GM12872 (cell line): ENCODE measurements around the gene WNK2.

Experiments
- CTCF ChIP-seq: IDR thresholded peaks from 3 replicates; pipeline ENCODE4 v1.5.1; 2011; ENCODE audit warnings: low read depth, mild to moderate bottlenecking, low read length, moderate library complexity; ENCODE audit not compliant: insufficient read depth

Gene WNK2

DNA sequence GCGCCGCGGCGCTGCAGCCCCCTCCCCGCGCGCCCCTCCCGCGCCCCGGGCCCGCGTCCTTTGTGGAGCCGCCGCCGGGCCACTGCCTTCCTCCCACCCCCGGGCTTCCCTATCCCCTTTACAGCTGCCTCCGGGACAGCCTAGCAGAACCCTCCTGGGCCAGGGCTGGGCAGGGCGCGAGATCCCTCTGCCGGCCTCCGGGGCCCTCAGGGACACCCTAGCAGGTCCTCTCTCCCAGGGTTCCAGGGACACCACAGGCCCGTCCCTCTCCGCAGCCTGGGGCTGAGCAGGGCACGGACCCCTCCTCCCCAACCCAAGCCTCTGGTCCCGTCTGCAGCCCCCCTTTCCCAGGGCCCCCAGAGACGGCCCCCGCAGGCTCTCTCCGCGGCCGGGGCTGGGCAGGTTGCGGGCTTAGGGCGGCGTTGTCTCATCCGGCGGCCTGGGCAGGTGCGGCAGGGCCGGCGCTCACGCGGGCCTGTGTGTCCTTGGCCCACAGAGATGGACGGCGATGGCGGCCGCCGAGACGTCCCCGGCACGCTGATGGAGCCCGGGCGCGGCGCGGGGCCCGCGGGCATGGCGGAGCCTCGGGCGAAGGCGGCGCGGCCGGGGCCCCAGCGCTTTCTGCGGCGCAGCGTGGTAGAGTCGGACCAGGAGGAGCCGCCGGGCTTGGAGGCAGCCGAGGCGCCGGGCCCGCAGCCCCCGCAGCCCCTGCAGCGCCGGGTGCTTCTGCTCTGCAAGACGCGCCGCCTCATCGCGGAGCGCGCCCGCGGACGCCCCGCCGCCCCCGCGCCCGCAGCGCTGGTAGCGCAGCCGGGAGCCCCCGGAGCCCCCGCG, 710 bp downstream of the WNK2 start:
- no peak for TF ChIP-seq CTCF

DNA sequence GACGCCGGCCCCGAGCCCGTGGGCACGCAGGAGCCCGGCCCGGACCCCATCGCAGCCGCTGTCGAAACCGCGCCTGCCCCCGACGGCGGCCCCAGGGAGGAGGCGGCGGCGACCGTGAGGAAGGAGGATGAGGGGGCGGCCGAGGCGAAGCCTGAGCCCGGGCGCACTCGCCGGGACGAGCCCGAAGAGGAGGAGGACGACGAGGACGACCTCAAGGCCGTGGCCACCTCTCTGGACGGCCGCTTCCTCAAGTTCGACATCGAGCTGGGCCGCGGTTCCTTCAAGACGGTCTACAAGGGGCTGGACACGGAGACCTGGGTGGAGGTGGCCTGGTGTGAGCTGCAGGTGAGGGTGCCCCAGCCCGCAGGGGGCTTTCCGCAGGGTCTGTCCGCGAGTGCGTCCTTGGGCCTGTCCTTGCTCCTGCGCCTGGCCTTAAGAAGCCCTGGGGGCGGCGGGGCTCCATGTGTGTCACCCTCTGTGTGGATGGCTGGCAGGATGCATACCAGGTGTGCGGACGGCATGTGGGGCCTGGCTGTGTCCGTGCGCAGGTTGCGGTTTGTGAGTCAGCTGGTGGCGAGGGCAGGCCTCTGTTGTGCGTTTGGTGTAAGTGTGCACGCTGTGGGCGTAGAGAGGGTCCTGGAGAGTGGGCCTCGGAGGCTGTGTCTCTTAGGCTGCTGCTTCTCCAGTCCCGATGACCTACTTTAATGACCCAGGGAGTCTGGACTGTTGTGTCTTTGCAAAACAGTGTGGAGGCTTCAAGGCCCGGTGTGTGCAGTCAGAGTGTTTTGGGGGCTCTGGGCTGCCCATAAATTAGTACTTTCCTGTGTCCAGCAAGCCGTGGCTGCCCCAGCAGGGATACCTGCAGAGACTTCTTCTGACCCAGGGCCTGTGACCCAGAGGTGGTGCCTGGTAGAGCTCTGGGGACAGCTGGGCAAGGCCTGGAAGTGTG, 1.6 kb downstream of the WNK2 start:
- no peak for TF ChIP-seq CTCF

DNA sequence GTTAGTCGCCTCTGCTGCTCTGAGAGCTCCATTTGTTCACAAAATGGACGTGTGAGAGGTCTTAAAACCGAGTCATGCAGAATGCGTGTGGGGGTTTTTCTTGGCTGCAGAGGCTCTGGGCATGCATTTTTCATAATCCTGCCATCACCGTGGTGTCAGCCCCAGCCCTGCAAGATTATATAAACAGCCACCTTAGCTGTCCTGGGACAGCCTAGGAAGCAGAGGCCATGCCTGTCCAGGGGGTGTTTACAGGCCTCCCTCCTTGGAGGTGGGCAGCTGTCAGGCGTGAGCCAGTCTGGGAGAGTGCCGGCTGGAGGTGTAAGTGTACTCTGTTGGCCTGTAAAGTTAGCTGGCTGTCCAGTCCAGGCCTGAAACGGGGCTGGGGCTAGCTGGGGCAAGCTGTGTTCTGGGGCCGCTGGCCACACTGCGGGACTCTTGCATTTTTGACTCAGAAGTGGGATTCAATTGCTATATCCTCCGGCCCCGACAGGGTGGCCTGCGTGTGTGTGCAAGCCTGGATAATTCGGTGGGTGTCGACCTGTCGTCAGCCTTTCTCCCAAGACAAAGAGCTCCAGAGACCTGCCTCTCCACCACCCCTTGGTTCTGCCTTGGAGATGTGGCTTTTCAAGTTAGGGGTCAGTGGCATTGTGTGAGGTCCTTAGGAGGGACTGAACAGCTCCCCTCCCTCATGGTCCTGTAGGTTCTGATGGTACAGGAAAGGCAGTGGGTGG, 2.4 kb downstream of the WNK2 start:
- no peak for TF ChIP-seq CTCF

- TF ChIP-seq CTCF, result no peak
These were observed 3.1 kb downstream of the WNK2 start for GRCh38 chr9:93187047-93187446.

DNA sequence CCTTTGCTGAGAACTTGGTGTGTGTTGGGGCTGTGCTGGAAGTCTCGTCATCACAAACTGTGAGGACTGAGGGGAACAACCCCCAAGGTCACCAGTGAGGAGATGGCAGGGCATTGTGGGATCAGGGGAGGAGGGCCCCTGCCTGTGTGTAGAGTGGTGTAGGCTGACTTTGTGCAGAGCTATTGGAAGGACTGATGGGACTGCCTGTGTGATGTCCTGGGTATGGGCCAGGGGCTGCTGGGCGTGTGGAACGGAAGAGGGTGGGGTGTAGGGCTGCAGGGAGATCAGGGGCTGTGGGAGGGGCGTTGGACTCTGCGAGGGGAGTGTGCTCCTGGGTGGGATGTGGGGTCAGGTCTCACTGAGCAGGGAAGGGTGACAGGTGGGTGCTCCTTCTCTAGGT, 3.6 kb downstream of the WNK2 start:
- no peak for TF ChIP-seq CTCF

DNA sequence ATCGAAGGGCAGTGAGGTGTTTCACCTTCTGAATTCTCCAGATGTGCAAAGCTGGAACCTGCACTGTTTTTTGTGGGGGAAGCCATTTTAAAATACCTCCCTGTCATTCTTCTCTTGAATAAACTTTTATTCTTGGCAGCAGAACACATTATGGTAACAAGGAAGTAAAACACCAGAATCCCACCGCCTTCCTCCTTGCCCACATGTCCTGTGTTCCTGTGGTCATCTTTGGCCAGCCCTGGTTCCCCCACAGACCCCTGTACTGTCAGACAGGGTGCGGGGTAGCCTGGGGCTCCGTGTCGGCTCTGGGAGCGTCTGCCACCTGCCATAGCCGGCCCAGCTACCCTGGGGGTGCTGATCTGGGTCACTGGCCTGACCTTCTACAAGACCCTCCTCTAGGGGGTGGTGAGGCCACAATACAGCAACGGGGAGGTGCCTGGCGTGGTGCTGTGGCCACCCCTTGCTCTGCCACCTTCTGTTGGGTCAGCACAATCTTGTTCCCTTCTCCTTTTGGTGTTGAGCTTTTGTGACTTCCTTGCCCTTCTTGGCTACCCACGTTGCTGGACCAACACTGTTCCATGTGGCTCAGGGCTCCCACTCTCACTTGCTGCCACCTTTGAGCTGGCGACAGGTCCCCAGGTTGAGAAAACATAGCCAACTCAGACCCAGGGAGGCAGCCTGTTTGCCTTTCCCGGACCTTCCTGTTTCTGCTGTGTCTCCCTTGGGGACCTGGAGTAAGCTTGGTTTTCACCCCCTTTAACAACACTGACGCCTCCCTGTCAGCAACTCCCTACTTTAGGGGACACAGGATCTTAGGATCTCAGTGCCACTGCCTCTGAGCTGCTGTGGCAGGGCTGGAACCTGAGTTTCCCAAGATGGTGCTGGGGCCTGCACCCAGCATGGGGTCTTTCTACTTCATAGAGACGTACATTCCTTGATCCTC, 4.8 kb downstream of the WNK2 start:
- TF ChIP-seq CTCF, result no peak
